GM19438 (cell line): ENCODE results near the gene CBL.

Experiments
- ATAC-seq: cut with Tn5 transposase; IDR thresholded peaks from one replicate; pipeline ENCODE4 v1.9.1; 2021; ENCODE audit warnings: low read depth; ENCODE audit not compliant: unreplicated experiment

The CBL gene

GRCh38 chr11:119305556-119306372 is 99.6 kb downstream of the CBL start:
- ATAC-seq = no peak

GRCh38 chr11:119306373-119306890 is 100.3 kb downstream of the CBL start:
- no peak for ATAC-seq

- no peak for ATAC-seq
Measured at GRCh38 chr11:119307219-119307618, 101.1 kb downstream of the CBL start.

GRCh38 chr11:119307974-119308373 is 101.8 kb downstream of the CBL start:
- ATAC-seq = no peak

- no peak for ATAC-seq
Measured at GRCh38 chr11:119309411-119309810, 103.3 kb downstream of the CBL start.

GRCh38 chr11:119309953-119310681 is 104.0 kb downstream of the CBL start:
- no peak for ATAC-seq

GRCh38 chr11:119310682-119311052 is 104.5 kb downstream of the CBL start:
- no peak for ATAC-seq

GRCh38 chr11:119314726-119315125 is 108.6 kb downstream of the CBL start:
- no peak for ATAC-seq

GRCh38 chr11:119315131-119316015 is 109.2 kb downstream of the CBL start:
- no peak for ATAC-seq

GRCh38 chr11:119316016-119316728 is 110.0 kb downstream of the CBL start:
- ATAC-seq = no peak

- ATAC-seq = no peak
Measured at GRCh38 chr11:119316729-119317591, 110.8 kb downstream of the CBL start, which contains the start of gene MCAM. TSS of gene MCAM (minus strand) at chr11:119317130. CDS start at chr11:119317101, 29 bp downstream.

- ATAC-seq = no peak
Measured at GRCh38 chr11:119317592-119318239, 111.6 kb downstream of the CBL start.

GRCh38 chr11:119318240-119319135 is 112.3 kb downstream of the CBL start:
- ATAC-seq = no peak

- ATAC-seq = no peak
Measured at GRCh38 chr11:119319136-119319699, 113.1 kb downstream of the CBL start.

GRCh38 chr11:119319700-119320239 is 113.6 kb downstream of the CBL start:
- ATAC-seq = no peak

GRCh38 chr11:119320240-119320775 is 114.2 kb downstream of the CBL start:
- no peak for ATAC-seq
